Measurements from ENCODE around the gene MMP8.

GRCh38 chr11:102709201-102709945, 15.4 kb downstream of the MMP8 start:
- TF ChIP-seq EZH2 (IDR thresholded peaks at IDR 0.05; ENCODE audit: insufficient read depth, poor library complexity, severe bottlenecking) (no peak), EZH2phosphoT487 (IDR thresholded peaks at IDR 0.05; ENCODE audit: insufficient read depth, low read depth) (no peak)
